GM19372 (cell line): ENCODE measurements around the gene CPLX4.
"Not testable (repeated sequence)": the region's sequence is repeated elsewhere in the genome, so short reads cannot be mapped to it uniquely, and the experiment has no call there.

Experiments used
- ATAC-seq: cut with Tn5 transposase; IDR thresholded peaks from one replicate; pipeline ENCODE4 v1.9.1; 2021; ENCODE audit warnings: mild to moderate bottlenecking, low read depth, moderate library complexity; ENCODE audit not compliant: unreplicated experiment

CPLX4 gene

DNA sequence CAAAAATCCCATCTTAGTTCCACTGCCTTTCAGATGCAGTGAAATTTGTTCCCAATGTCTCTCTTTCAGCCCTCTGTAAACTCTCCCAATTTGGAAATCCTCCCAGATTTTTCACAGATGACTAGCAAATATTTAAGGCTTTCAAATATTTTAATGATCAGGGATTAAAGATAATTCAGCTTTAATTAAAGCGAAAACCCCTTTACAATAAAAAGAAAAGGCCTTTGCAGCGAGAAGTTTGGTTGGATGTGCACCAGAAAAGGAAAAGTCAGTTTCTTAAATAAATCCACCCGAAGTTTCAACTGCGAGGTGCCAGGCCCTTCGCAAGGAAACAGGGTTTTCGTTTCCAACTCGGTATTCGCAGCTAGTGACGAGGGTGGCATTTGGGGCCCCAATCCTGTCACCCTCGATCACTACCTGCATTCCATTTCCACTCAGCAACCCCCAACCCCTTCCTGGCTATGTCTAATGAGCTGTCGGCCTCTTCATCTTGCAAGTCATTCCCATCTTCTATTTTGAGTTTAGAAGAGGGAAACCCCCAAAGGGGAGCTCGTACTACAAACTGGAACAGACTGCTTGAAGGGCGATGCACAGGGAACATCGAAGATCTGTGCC lies 46.7 kb downstream of the CPLX4 start:
- no peak for ATAC-seq

DNA sequence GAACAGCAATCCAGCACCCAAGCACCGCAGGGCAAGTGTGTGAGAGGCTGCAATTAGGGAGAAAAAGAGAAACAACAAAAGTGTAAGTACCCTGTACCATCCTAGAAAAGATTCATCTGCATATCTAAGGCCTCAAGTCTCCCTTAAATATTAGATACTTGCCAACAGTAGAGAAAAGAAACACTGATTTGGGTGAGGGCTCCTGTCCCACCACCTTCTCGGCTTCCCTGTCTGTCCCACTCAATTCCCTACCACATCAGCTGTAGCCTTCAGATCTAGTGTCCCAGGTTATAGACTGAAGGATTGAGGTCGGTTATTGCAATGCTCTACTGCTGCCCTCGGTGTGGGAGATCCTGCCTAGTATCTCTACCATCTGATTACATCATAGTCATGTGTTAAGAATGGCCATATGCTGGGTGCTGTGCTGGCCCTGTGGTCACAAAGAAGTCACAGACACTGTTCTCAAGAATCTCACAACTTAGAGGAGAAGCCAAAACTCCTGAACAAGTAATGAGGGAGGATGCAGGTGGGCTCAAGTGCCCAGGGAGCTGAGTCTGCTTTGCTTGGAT lies 47.7 kb downstream of the CPLX4 start:
- no peak for ATAC-seq

DNA sequence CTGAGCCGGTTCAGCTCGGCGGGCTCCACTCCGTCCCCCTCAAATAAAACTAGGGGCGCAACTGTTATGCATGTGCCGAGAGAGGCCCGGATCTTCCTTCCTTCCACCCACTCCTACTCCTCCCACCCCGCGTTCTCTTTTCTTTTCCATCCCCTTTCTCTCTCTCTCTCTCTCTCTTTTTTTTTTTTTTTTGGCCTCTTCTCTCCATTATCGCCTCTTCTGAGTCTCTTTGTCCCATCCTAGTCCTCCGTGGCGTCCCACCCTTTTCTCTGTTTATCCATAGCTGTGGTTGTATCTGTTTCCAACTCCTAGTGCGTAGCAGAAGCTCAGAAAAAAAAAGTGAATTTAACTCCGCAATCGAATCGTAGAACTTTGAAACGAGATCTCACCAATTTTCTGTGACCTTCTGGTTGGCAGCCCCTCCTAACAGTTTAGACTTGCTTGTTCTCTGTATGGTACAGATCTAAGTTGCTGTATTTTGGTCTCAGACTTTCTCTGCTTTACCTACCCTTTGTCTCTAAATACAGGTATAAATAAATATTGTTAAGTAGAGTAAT lies 48.8 kb downstream of the CPLX4 start:
- ATAC-seq = no peak

DNA sequence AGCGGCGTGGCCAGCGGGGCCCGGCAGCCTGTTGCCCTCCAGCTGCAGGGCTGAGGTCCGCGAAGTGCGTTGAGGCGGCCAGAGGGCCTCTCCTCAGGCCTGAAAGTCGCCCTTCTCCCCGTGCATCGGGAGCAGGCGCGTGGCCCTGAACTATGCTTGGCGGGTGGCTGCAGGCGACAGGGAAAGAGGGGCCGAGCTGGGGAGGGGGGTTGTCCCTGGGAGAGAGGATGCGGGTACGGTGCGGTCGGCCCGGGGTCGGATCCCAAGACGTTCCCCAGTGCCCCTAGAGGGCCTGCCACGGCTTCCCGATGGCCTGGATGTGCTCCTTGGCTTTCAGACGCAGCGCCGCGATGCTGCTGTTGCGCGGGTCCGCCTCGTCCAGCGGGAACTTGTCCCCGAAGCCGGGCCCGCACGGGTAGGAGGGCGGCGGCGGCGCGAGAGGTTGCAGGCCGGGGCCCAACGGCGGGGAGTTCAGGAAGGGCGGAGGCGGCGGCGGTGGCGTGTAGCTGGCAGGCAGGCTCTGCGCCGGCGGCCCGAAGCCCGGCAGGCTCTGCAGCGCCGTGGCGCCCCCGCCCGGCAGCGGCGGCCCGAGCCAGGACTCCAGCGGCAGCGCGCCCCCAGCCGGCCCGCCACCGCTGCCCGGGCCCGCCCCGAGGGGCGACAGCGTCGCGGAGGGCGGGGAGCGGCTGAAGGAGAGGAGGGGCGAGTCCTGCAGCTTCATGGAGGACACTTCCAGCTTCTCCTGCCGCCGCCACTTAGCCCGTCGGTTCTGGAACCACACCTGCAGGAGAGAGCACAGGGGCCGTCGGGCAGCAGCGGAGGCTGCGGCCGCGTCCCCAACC lies 49.5 kb downstream of the CPLX4 start:
- no peak for ATAC-seq

DNA sequence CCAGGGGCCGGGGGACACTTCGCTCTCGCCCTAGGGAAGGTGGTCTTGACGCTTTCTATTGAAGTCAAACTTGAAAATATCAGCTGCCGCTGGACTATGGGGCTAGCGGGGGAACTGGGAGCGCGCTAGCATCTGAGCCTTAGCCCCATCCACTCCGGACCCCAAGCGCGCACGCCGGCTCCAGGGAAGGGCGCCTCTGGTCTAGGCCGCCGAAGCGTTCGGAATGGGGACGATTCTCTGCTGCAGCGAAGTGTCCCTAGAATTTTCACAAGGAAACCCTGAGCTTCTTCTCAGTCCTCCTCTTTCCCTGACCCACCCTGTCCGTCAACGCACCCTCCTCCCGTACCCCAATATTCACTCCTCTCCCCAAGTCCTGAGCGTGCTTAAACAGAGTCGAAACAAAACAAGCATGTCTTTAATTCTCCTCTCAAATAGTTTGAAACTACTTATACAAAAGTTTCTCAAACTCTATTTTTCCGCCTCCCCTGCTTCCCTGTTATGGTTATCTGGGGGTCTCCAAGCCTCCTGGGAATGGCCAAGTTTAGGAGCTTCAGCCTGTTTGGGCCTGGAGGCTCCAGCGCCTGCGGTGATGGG lies 50.2 kb downstream of the CPLX4 start:
- no peak for ATAC-seq

DNA sequence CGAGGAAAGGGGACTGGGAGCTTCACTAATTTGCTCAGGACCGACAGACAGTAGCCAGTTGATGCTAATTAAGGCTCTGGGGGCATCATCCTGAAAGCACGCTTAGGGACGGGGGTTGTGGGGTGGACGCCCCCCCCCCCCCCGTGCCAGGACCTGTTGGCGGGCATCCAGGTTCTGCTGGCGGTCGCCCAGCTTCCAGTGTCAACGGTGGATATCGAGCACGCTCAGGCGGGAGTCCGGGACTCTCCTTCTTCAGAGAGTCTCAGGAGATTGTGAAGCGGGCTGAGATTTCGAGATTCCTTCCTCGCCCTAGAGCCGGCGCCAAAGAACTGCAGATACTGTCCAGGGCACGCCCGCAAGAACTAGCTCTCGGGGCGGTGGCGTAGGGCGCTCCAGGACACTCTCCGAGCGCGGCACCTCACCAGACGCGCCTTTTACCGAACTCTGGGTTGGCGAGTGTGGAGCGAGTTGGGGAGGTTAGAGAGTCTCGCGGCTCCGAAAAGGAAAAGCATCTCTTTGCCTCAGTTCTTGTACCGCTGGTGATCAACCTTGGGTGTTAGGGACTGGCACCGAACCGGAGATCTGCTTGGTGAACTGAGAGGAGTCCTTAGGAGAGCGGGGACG lies 50.8 kb downstream of the CPLX4 start:
- ATAC-seq = no peak

DNA sequence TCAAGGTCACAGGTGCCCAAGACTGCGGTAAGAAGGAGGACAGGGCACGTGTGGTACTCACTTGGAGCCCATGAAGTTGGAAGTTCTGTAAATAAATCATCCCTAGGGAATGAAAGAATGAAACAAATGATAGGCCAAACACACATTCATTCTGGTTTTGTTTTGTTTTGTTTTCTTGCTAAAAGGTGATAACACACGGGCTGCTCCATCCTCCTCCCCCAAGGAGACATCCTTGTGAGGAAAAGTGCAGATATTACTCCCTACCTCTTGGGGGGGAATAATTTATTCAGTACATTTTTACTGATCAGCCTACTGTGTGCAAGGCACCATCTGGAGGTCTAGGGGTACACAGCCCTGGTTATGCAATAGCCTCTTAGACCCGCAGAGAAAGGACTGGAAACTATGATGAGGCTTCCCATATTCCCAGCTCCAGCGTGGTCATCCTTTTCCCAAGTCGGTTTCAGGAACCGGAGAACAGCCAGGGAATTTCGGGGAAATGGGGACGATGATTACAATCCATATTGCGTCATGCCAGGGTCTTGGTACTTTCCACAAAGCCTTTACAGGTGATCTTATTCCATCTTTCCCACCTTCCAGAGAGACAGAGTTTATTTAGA lies 51.5 kb downstream of the CPLX4 start:
- ATAC-seq = no peak

DNA sequence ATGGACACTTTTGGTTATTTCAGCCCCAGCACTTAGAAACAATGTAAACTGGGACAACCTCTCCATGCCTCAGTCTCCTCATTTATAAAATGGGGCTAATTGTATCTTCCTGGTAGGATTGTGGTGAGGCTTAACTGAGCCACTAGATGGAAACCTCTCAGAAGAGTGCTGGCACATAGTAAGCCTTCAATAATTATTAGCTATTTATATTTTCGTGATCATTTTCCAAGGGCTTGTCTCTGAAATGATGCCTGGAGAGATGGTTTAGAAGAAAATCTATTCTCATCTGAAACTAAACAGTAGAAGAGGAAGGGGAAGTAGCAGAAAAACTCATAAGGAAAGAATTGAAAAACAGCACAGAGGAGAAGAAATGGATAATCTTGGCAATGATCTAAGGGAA lies 52.0 kb downstream of the CPLX4 start:
- no peak for ATAC-seq

DNA sequence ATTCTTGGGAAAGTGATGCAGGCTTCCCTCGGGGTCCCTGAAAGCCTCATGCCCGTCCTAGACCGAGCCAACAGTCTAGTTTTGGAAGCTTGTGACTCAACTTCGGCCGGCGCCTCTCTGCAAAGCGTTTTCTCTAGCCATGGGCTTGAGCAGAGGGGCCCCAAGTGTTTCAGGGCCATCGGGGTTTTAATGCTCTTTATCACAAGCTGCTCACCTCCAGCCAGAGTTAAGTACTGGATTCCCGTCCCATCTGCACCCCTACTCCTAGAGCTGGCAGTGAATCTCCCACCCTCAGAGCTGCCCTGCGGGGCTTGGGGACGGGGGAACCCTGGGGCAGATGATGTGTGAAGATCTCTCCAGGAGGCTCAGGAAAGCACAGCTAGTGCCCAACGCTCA lies 52.5 kb downstream of the CPLX4 start:
- no peak for ATAC-seq

DNA sequence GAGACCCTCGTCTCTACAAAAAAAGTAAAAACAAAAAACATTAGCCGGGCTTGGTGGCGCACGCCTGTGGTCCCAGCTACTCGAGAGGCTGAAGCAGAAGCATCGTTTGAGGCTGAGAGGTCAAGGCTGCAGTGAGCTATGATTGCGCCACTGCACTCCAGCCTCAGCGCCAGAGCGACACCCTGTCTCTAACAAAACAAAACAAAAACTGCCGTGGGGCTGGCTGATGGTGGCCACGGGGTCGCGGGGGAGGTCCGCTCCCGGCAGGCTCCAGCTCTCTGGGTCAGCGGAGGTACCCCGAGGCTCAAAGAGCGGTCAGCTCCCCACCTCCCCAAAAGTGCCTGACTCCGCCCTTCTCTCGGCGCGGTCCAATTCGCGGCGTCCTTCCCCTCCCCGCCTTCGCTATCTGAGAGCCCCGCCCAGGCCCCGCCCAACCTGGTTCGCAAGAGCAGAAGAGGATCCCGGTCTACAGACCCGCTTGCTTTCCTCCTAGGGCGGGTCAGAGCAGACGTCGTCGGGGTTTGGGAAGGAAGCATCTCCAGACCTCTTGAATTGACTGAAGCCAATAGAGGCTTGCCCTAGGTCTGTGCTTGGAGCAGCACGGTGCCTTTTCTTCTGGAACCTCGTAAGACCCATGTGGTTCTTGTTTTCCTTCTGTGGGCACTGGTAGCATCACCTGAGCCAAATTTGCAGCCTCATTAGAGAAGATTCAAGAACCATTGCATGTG lies 53.0 kb downstream of the CPLX4 start:
- ATAC-seq = peak; percentile 67

DNA sequence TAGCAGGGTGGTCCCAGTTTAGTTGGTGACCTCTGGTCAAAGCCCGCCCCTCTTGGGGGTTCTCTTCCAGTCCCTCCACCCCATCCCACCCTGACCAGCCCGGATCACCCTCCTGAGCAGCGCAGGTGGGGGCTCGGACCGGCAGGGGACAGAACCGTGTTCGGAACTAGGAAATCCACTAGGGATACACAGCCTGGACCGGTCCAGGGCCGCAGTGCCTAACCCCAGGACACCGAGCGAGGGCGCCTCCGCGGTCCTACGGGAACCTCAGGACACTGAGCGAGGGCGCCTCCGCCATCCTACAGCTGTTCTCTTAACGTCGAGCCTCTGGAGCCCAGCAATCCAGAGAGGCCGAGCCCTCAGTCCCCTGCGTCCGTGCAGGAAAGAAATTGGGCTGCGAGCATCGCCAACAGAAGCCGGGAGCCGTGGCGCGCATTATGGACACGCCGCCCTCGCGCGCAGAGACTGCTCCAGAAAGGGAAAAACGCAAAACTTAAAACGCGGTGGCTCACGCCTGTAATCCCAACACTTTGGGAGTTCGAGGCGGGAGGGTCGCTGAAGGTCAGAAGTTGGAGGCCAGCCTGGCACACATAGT lies 53.7 kb downstream of the CPLX4 start:
- ATAC-seq = no peak

DNA sequence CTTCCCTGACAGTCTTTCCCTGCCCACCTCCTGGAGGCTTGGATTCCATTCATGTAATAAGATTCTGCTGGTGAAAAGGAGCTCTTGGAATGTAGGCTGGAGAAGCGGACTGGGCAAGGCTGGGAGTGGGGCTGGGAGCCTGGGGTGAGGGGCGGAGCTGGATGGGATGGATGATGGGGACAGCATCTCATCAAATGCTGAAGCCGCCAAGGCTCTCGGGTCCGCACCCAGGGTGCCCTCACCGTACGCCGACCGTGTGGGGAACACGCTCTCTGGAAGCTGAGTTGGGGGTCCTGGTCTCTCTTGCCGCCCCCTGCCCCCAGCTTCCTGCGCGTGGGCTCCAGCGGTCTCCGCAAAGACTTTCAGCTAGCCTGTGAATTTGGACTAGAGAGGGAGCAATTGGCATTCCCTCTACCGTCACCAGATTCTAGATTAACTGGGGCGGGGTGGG lies 54.3 kb downstream of the CPLX4 start:
- no peak for ATAC-seq

DNA sequence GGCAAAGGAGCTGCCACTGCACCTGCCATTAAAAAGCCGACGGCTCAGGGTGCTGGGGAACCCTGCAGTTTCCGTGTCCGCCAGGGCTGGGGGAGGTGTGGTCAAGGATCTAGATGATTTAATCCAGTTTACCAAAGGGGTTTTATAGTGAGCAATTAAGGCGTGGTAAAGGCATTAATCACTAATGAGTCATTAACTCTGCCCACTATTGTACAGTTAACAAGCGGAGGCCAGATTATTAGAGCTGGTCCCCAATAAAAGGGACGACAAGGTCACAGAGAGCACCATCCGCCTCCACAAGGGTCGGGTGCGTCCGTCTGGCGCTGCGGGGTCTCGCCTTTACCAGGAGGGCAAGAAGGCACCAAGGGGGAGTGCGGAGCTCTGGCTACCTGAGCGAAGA lies 54.8 kb downstream of the CPLX4 start:
- no peak for ATAC-seq

DNA sequence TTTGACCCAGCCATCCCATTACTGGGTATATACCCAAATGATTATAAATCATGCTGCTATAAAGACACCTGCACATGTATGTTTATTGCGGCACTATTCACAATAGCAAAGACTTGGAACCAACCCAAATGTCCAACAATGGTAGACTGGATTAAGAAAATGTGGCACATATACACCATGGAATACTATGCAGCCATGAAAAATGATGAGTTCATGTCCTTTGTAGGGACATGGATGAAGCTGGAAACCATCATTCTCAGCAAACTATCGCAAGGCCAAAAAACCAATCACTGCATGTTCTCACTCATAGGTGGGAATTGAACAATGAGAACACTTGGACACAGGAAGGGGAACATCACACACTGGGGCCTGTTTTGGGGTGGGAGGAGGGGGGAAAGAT lies 56.2 kb downstream of the CPLX4 start:
- ATAC-seq = not testable (repeated sequence)

DNA sequence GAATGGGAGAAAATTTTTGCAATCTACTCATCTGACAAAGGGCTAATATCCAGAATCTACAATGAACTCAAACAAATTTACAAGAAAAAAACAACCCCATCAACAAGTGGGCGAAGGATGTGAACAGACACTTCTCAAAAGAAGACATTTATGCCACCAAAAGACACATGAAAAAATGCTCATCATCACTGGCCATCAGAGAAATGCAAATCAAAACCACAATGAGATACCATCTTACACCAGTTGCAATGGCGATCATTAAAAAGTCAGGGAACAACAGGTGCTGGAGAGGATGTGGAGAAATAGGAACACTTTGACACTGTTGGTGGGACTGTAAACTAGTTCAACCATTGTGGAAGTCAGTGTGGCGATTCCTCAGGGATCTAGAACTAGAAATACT lies 56.6 kb downstream of the CPLX4 start:
- not testable (repeated sequence) for ATAC-seq

DNA sequence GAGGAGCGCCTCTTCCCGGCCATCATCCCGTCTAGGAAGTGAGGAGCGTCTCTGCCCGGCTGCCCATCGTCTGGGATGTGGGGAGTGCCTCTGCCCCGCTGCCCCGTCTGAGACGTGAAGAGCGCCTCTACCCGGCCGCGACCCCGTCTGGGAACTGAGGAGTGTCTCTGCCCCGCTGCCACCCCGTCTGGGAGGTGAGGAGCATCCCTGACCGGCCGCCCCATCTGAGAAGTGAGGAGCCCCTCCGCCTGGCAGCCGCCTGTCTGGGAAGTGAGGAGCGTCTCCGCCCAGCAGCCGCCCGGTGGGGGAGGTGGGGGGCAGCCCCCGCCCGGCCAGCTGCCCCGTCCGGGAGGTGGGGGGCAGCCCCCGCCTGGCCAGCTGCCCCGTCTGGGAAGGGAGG lies 63.0 kb downstream of the CPLX4 start:
- ATAC-seq = not testable (repeated sequence)

DNA sequence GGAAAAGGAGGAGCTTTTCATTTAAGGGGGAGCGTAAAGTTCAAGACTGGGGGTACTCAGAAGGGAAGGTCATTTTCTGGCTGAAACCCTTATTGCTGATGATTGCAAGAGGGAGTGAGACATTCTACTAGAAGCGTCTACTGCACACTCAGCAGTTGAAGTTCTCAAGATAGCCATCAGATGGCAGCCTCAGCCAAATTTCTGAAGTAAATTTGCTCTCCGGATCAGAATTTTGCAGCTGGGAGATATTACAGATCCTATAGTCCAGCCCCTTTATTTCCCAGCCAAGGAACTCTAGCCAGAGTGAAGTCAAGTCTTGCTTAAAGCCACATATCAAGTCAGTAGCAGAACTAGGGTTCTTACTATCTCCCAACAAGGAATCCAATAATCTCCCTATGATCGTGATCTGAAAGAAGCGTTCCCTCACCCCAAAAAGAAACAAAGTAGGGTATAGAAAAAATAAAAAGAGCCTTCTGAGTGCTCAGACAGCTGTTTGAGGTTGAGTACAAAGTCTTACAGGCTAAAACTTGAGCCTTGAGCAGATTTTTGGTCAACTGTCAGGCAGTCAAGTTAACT lies 69.2 kb downstream of the CPLX4 start:
- ATAC-seq = no peak

DNA sequence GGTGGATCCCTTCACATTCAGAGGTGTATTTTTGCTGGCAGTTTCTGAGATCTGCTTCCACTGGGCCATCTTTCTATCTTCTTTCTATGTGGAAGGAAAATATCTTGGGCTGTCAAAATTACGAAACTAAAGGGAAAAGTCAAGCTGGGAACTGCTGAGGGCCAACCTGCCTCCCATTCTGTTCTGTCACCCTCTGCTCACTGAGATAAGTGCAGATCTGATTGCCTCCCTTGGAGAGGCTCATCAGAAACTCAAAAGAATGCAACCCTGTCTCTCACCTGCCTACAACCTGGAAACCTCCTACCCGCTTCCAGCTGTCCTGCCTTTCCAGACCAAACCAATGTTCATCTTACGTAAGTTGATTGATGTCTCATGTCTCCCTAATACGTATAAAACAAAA lies 71.7 kb downstream of the CPLX4 start:
- ATAC-seq = no peak
